Common myeloid progenitor, CD34-positive (primary cell): ENCODE results near the gene ZNF791.
A peak's percentile ranks its signal among the peaks of the same experiment; 100 is the strongest.
"Not testable (repeated sequence)": the region's sequence is repeated elsewhere in the genome, so short reads cannot be mapped to it uniquely, and the experiment has no call there.

Experiments
- CTCF ChIA-PET: fragments of 350-600 bp; sonication (Branson Sonifier 250); formaldehyde crosslinking; loops from one replicate; lab custom pipeline; 2021; ENCODE audit warnings: antibody characterized with exemption; lab: Charles Lee
- POLR2A ChIA-PET: fragments of 350-600 bp; sonication (Branson Sonifier 250); formaldehyde crosslinking; loops from one replicate; lab custom pipeline; 2021; ENCODE audit warnings: antibody characterized with exemption; lab: Charles Lee
- DNase-seq, 3 donors: peaks; one replicate each; pipeline versions ENCODE4 v3.0.0 to v3.0.0-alpha.2; 2013
- H3K27ac ChIP-seq, 2 experiments: 1 replicate in 1 of 2; 2 replicates in 1 of 2; pipeline ENCODE4 v1.7.0; 2013; ENCODE audit warnings: inconsistent platforms in 2 of 2, low read length in 2 of 2, mild to moderate bottlenecking in 2 of 2, low read depth in 1 of 2, moderate library complexity in 1 of 2; ENCODE audit not compliant: severe bottlenecking in 2 of 2, insufficient read depth in 1 of 2, poor library complexity in 1 of 2
- H3K27me3 ChIP-seq, 5 experiments: replicated peaks in 2 of 5; 1 replicate in 3 of 5; 2 replicates in 2 of 5; pipeline versions ENCODE4 v1.6.1 to v1.7.0; 2013; ENCODE audit warnings: low read length in 4 of 5, mild to moderate bottlenecking in 2 of 5, moderate library complexity in 2 of 5, inconsistent platforms in 1 of 5; ENCODE audit not compliant: insufficient read depth in 5 of 5, control insufficient read depth in 4 of 5
- H3K36me3 ChIP-seq, 4 experiments: 1 replicate in 2 of 4; 2 replicates in 2 of 4; pipeline versions ENCODE4 v1.6.1 to v1.7.0; 2013; ENCODE audit warnings: low read length in 3 of 4, control low read depth in 1 of 4, mild to moderate bottlenecking in 1 of 4; ENCODE audit not compliant: control insufficient read depth in 4 of 4, insufficient read depth in 4 of 4
- H3K4me1 ChIP-seq, 4 experiments: 1 replicate in 3 of 4; 2 replicates in 1 of 4; pipeline versions ENCODE4 v1.6.1 to v1.7.1; 2013; ENCODE audit warnings: low read length in 3 of 4, mild to moderate bottlenecking in 3 of 4, control low read depth in 1 of 4, inconsistent platforms in 1 of 4, moderate library complexity in 1 of 4; ENCODE audit not compliant: control insufficient read depth in 4 of 4, insufficient read depth in 4 of 4; ENCODE audit errors: control extremely low read depth in 1 of 4
- H3K4me3 ChIP-seq, 7 experiments: 1 replicate in 4 of 7; 2 replicates in 3 of 7; pipeline versions ENCODE4 v1.5.1 to v1.7.0; 2013; ENCODE audit warnings: mild to moderate bottlenecking in 7 of 7, low read length in 6 of 7, moderate library complexity in 6 of 7, inconsistent platforms in 2 of 7, low read depth in 2 of 7, control low read depth in 1 of 7; ENCODE audit not compliant: insufficient read depth in 4 of 7, control insufficient read depth in 1 of 7; ENCODE audit errors: extremely low read depth in 1 of 7
- H3K9me3 ChIP-seq, 5 experiments: 1 replicate in 4 of 5; 2 replicates in 1 of 5; pipeline versions ENCODE4 v1.6.1 to v1.7.1; 2013; ENCODE audit warnings: low read length in 4 of 5, mild to moderate bottlenecking in 2 of 5, inconsistent platforms in 1 of 5, low read depth in 1 of 5, moderate library complexity in 1 of 5; ENCODE audit not compliant: control insufficient read depth in 4 of 5, insufficient read depth in 2 of 5; ENCODE audit errors: control extremely low read depth in 1 of 5
- WGBS: methylation state at CpG from one replicate; pipeline ENCODE4 v1.1.5; 2013; ENCODE audit not compliant: insufficient coverage; 5-methylcytosine and 5-hydroxymethylcytosine counted together

ZNF791 gene

GRCh38 chr19:12676928-12677327, 66.2 kb downstream of the ZNF791 start:
- ChIA-PET POLR2A (no interaction called here), CTCF (interaction anchor here (0.6 to 3.6 kb wide), 15 partner anchors 10 to 216 kb away, joined by 3 to 27 read pairs (median 4); partner anchors contain the start of genes FBXW9, MAN2B1 and WDR83)
- Histone ChIP-seq H3K27me3 (no peaks in the 10 kb centered on the region), H3K4me3 (no peak overlapping the region), H3K27ac (no peak overlapping the region), H3K36me3 (peaks cover 8 to 68% (median 58%) of the 10 kb centered on the region in 4 experiments), H3K4me1 (peaks cover 0 to 13% (median 11%) of the 10 kb centered on the region in 4 experiments), H3K9me3 (no peaks in the 10 kb centered on the region)
- WGBS: 95% methylated on average over 10 of the region's 12 CpGs
- DNase-seq: no peak

- ChIA-PET POLR2A (interaction anchor here (0.6 kb wide), 1 partner anchor 1259 kb away, joined by 4 read pairs; no protein-coding TSS in a partner anchor), CTCF (interaction anchor here (0.7 to 3.6 kb wide), 9 partner anchors 15 to 169 kb away, joined by 3 to 27 read pairs (median 4); partner anchors contain the start of gene FBXW9)
- H3K27me3 ChIP-seq, DNase-seq, H3K27ac ChIP-seq, H3K4me3 ChIP-seq, H3K9me3 ChIP-seq: not testable (repeated sequence)
- WGBS: 100% methylated on average over 4 of the region's 5 CpGs
- Histone ChIP-seq H3K4me1 (peaks cover 0 to 16% (median 11%) of the 10 kb centered on the region in 4 experiments), H3K36me3 (peaks cover 8 to 62% (median 50%) of the 10 kb centered on the region in 4 experiments)
Measured at GRCh38 chr19:12678039-12678438, 67.3 kb downstream of the ZNF791 start.

DNA sequence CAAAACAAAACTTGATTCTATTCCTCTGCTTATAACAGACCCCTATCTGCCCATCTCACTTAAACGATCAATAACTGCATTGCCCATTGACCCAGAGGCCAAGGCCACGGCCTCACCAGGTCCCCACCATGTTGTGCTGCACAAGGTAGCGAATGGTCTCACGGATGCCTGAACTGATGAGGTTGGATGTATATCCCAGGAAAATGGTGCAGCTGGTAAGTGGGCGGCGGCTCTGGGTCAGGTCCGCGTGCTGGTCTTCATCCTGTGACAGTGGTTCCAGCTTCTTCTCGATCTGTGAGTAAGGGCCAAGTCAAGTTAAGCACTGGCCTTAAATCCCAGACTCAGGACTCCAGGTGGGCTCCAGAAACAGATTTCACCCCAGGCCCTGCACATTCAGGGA, 69.3 kb downstream of the ZNF791 start:
- CTCF ChIA-PET: interaction anchor here (0.9 to 1.8 kb wide), 3 partner anchors 9 to 10 kb away, joined by 3 to 4 read pairs (median 4); no protein-coding TSS in a partner anchor
- H3K36me3 ChIP-seq: peaks cover 8 to 45% (median 40%) of the 10 kb centered on the region in 4 experiments
- POLR2A ChIA-PET: no interaction called here

DNA sequence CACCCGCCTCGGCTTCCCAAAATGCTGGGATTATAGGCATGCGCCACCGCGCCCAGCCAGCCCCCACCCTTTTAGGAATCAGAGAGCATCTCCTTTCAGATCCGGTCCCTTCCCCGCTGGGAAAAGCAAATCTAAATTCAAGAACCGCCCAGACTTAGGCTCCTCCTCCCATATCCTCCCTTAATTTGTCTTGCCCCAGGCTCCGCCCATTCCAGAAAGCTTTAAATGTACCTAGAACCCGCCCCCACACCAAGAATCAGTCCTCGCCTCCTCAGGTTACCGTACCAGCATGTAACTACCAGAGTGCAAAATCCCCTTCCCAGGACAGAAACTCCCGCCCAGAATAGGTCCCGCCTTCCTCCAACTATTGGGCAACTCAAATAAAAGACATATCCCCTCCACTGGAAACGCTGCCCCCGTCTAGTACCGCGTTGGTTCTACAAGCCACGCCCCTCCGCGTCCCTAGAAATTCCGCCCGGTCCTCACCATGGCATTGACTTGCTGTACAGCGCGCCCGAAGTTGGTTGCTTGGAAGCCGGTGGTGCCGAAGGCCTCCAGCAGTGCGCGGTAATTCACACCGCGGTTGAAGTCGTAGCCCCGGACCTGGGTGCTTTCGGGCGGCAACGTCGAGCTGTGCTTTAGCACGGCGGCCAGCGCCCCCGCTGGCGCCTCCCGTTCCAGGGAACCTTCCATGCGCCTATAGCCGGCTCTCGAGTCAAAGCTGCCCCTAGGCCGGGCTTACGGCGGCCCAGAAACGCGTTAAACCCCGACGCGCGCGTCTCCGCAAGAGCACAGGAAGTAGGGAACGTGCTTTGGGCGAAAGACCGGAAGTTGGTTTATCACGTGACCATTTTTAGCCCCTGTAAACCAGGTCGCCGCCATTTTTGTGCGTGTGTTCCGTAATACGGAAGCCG, 70.6 kb downstream of the ZNF791 start, which contains the start of gene DHPS:
Gene DHPS, minus strand, starts transcription at position 807 of the 914 bp plus-strand sequence. Its CDS starts 114 bp downstream, at position 693.
- ChIA-PET POLR2A (interaction anchor here (0.6 to 1.5 kb wide), 5 partner anchors 13 to 166 kb away, joined by 3 to 10 read pairs (median 3); partner anchors contain the start of gene FBXW9), CTCF (interaction anchor here (0.6 to 1.7 kb wide), 5 partner anchors 9 to 39 kb away, joined by 3 to 5 read pairs (median 3); partner anchors contain the start of gene FBXW9)
- Histone ChIP-seq H3K4me1 (peaks cover 0 to 16% (median 11%) of the 10 kb centered on the region in 4 experiments), H3K27ac (peak within 1 kb of the TSS; percentile 81 to 94), H3K4me3 (peak within 1 kb of the TSS; percentile 56 to 94 (median 87)), H3K9me3 (no peaks in the 10 kb centered on the region), H3K36me3 (peaks cover 3 to 32% (median 30%) of the 10 kb centered on the region in 4 experiments), H3K27me3 (no peaks in the 10 kb centered on the region)
- WGBS: under 1% methylated on average over 64 of the region's 68 CpGs
- DNase-seq: peak; percentile 99 to 100 (median 100)

More for the DNA sequence above, 69.3 kb downstream of the ZNF791 start:
- Histone ChIP-seq H3K9me3 (no peaks in the 10 kb centered on the region), H3K27me3 (no peaks in the 10 kb centered on the region), H3K4me3 (peak overlapping the region in 1 of 7 experiments; percentile 16), H3K27ac (no peak overlapping the region), H3K4me1 (peaks cover 0 to 16% (median 11%) of the 10 kb centered on the region in 4 experiments)
- DNase-seq: no peak
- 98% methylated on average over 9 of the region's 9 CpGs for WGBS
